Effector CD8-positive, alpha-beta T cell (primary cell): ENCODE measurements around the gene EMILIN2.

ENCODE experiments used
- DNase-seq: peaks from one replicate; lab custom pipeline; 2025; lab: John Stamatoyannopoulos, UW

The EMILIN2 gene

GRCh38 chr18:2900684-2901422, 54.0 kb downstream of the EMILIN2 start:
- DNase-seq, result no peak

DNA sequence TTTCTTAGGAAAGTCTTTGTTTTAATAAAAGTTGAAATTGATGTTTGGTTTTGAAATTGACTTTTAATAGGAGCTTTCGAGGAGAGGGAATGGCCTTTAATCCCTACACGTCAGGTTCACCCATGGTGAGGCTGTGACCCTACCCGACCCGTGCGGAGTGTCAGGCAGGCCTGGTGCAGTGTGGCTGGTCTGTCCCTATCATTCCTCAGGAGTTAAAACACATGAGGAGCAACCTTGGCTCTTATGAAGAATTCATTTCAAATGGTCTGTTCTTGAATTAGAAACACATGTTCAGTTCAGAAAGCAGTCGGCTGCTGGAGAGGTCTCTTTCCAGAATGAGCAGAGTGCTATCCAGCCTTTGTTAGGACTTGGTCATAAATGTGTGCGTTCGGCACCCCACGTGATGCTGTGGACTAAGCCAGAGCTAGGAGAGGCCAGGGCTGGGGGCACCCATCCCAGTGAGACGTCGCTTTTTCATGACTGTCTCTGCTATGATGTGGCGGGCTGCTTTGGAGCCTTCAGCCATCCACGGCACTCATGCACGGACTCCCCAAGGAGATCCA, 54.7 kb downstream of the EMILIN2 start:
- DNase-seq, result no peak

GRCh38 chr18:2902327-2902726, 55.5 kb downstream of the EMILIN2 start:
- DNase-seq, result no peak

DNA sequence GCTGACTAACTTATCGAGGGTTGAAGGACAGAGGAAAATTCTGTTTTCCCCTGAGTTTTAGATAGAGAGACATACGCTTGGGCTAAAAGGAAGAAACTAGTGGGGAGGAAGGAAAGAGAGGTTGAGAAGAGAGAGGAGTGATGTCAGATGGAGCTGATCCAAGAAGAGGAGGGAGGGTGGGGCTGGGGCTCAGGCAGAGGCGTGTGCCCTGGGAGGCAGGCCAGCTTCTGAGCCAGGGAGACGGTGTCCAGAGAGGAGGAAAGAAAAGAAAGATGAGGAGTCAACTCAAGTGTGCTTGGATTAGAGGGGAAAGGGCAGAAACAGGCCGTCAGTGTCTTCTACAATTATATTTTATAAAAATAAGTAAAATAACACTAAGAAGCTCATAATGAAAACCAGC, 56.2 kb downstream of the EMILIN2 start:
- no peak for DNase-seq

- DNase-seq, result peak; percentile 17
Measured at GRCh38 chr18:2905854-2906703, 59.3 kb downstream of the EMILIN2 start.

DNA sequence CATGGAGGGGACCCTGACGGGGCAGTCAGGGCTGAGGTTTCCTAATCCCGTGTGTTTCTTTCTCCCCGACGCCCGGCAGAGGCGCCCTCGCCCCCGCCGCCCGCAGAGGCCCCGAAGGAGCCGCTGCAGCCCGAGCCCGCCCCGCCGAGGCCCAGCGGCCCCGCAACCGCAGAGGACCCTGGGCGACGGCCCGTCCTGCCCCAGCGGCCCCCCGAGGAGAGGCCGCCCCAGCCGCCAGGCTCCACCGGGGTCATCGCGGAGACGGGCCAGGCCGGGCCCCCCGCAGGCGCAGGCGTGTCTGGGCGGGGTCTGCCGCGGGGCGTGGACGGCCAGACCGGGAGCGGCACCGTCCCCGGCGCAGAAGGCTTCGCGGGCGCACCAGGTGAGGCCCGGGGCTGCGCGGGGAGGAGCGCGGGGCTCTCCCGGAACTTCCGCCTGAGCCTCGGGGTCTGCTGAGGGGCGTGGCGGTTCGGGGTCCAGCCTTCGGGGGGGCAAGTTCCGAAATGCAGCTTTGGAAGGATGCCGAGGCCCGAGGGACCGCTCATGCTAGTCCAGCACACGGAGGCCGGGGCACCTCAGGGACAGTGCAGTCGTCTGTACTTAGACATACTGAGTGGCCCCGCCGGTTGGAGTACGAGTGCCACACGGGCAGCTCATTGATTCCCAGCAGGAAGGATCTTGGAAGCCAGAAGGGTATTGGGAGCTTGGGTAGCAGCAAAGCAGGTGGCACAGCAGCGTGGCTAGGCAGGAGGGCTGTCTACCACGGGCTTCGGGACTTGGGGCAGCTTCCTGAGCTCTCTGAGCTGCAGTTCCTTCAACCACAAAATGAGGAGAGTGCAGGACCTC, 60.1 kb downstream of the EMILIN2 start:
- peak; percentile 22 for DNase-seq

DNA sequence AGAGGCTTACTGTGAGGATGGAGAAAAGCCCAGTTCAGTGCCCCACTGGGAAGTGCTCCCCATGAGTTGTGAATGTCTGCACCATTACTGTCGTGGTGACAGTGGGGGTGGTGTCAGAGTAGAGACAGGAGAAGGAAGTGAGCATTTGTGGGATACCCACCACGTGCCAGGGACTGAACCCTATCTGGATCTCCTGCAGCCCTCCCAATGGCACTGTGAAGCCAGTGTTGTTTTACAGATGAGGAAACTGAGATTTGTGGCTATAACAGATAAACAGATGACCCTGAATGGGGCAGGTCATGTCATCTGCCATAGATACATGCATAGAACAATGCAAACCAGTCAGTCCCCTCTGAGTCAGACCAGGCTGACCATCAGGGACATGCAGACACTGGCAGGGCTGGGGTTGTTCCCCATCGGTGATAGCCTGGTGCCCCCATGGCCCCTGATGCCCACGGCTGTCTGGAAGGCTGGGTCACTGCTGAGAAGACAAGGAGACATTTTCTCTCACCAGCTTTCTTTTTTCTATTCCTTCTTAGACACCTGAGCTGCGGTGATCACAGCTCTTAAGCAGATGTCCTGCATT, 60.8 kb downstream of the EMILIN2 start:
- DNase-seq, result no peak

- DNase-seq, result no peak
Measured at GRCh38 chr18:2908166-2908945, 61.5 kb downstream of the EMILIN2 start.

- no peak for DNase-seq
Measured at GRCh38 chr18:2908946-2909335, 62.1 kb downstream of the EMILIN2 start.

- DNase-seq, result no peak
Measured at GRCh38 chr18:2909431-2910140, 62.8 kb downstream of the EMILIN2 start.

DNA sequence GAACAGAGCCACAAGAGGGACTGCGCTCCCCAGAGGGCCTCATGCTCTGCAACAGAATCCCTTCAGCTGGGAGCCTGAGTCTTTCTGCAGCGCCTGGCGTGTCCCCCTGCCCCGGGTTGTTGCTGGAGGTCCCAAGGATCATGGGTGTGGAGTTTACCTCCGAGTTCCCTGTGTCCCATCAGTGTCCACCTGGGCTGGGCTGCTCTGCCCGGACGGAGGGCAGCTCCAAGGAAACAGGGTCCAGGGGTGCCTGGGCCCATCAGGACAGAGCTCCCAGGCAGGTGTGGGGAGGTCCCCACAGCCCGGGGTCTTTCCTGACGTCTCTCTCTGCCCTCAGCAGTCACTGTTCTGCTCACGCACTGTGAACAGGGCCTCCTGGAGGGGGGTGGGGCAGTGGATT, 63.5 kb downstream of the EMILIN2 start:
- DNase-seq, result no peak

DNA sequence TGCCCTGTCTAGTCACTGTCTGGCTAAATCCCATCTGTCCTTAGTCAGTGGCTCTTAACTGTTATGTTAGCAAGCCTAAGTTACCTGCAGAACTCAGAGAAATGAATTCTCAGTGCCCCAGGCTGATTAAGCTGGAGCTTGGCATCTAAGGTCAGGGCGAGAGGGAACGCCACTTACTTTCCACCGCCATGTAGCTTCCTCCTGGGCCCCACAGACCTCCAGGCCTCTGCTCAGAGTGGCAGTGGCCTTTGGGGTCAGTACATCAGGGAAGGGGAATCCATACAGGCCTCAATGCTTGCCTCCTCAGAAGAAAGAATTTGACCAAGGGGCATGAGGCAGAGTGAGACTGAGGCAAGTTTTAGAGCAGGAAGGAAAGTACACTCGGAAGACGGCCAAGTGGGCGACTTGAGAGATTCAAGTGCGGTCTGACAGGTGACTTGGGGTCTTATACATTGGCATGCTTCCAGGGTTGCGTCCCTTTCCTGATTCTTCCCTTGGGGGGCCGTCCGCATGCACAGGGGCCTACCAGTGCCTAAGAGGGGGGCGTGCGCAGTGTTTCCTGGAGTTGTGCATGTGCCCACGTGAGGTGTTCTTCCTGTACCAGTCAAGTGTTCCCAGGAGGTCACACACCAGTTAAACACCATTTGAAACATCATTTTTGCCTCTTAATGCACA, 64.1 kb downstream of the EMILIN2 start:
- DNase-seq, result no peak

GRCh38 chr18:2911533-2911932, 64.7 kb downstream of the EMILIN2 start:
- DNase-seq, result no peak

DNA sequence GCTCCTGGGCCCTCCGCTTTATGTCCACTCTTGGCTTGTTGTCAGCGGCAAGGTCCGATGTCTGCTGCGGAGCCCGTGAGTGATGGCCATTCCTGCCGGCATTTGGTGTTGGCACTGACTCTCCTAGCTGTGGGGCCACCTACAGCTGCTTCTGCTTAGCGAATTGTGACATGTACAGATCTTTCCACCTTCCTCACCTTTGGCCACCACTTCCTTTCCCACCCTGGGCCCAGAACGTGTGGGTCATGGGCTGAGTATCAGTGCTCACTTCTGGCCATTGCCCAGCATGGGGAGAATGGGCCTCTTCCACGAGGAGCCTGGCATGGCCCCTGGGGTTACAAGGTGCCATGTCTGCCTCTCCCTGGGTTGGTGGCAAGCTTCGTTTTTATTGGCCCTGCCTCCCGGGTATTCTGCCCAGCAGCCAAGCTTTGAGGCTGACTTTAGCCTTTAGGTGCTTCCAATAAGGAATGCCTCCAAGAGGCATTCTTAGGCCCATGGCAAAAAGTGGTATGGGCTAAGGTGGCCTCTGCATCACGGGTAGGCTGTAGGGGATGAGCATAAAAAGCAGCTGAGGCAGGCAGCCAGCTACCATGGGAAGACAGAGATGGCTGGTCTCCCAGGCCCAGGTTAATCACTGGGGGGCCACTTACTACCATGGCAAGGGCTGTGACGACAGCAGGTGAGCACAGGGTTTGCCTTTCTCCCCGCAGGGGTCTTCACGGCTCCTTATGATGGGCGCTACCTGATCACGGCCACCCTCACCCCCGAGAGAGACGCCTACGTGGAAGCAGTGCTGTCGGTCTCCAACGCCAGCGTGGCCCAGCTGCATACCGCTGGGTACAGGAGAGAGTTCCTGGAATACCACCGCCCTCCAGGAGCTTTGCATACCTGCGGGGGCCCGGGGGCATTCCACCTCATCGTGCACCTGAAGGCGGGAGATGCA, 65.8 kb downstream of the EMILIN2 start:
- no peak for DNase-seq

GRCh38 chr18:2913398-2914005, 66.7 kb downstream of the EMILIN2 start:
- DNase-seq, result no peak

DNA sequence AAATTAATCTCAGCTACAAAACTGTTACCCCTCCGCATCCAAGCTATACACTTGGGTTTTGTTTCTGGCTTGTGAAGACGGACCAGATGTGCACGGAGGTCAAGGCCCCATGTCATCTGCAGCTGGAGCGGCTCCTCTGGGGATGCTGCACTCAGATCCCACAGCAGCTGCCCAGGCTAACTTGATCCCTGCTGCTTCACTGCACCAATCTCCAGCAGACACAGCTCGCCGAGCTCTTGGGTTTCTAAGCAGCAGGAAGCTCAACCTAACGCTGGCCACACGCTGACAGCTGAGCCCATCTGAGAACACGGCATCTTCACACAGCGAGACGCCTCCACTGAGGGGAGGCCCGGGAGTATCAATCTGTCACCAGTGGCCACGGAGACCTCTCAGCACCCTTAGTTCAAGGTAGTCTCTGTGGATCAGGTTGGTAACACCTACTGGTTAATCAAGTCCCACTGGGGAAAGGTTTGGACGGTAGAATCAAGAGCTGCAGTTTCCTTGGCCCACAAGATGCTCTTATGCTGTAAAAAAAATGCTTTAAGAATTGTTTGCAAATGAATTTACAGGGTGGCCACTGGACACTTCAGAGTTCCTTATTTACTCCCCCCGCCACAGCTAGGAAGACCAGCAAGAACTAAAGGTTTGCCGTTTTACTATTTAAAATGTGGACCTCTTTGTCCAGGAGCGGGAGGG, 67.5 kb downstream of the EMILIN2 start:
- no peak for DNase-seq

- DNase-seq, result no peak
Measured at GRCh38 chr18:2914881-2915240, 68.1 kb downstream of the EMILIN2 start.
